ENCODE results near the gene RHOBTB1.

The RHOBTB1 gene

GRCh38 chr10:60869652-60870415, 74.2 kb downstream of the RHOBTB1 start:
- Histone ChIP-seq H3K9me3 (ENCODE audit: control insufficient read depth, insufficient read depth, low read length) (no peaks in the 10 kb centered on the region), H3K4me3 (ENCODE audit: low read depth, low read length) (no peak overlapping the region), H3K9ac (ENCODE audit: low read depth, low read length) (no peak overlapping the region), H3K4me1 (ENCODE audit: control insufficient read depth, insufficient read depth, low read length) (peaks cover 23% of the 10 kb centered on the region), H3K36me3 (ENCODE audit: control insufficient read depth, insufficient read depth, low read length) (no peaks in the 10 kb centered on the region), H3K27ac (ENCODE audit: low read depth, low read length) (peak overlapping the region; percentile 9), H3K27me3 (ENCODE audit: control insufficient read depth, insufficient read depth, low read length) (no peaks in the 10 kb centered on the region)

GRCh38 chr10:60868946-60869345, 75.0 kb downstream of the RHOBTB1 start:
- peaks cover 15% of the 10 kb centered on the region for H3K4me1 ChIP-seq (ENCODE audit: control insufficient read depth, insufficient read depth, low read length)
- H3K4me3 ChIP-seq (ENCODE audit: low read depth, low read length), result no peak overlapping the region
- no peaks in the 10 kb centered on the region for H3K36me3 ChIP-seq (ENCODE audit: control insufficient read depth, insufficient read depth, low read length)
- no peaks in the 10 kb centered on the region for H3K9me3 ChIP-seq (ENCODE audit: control insufficient read depth, insufficient read depth, low read length)
- H3K9ac ChIP-seq (ENCODE audit: low read depth, low read length), result no peak overlapping the region
- no peak overlapping the region for H3K27ac ChIP-seq (ENCODE audit: low read depth, low read length)
- H3K27me3 ChIP-seq (ENCODE audit: control insufficient read depth, insufficient read depth, low read length), result no peaks in the 10 kb centered on the region

- Histone ChIP-seq H3K4me3 (ENCODE audit: low read depth, low read length) (no peak overlapping the region), H3K36me3 (ENCODE audit: control insufficient read depth, insufficient read depth, low read length) (no peaks in the 10 kb centered on the region), H3K9ac (ENCODE audit: low read depth, low read length) (no peak overlapping the region), H3K4me1 (ENCODE audit: control insufficient read depth, insufficient read depth, low read length) (peaks cover 3% of the 10 kb centered on the region; the same call in 1 of the 2 replicates), H3K27ac (ENCODE audit: low read depth, low read length) (no peak overlapping the region), H3K27me3 (ENCODE audit: control insufficient read depth, insufficient read depth, low read length) (no peaks in the 10 kb centered on the region), H3K9me3 (ENCODE audit: control insufficient read depth, insufficient read depth, low read length) (no peaks in the 10 kb centered on the region)
Observed at GRCh38 chr10:60865198-60865783, 78.7 kb downstream of the RHOBTB1 start.

DNA sequence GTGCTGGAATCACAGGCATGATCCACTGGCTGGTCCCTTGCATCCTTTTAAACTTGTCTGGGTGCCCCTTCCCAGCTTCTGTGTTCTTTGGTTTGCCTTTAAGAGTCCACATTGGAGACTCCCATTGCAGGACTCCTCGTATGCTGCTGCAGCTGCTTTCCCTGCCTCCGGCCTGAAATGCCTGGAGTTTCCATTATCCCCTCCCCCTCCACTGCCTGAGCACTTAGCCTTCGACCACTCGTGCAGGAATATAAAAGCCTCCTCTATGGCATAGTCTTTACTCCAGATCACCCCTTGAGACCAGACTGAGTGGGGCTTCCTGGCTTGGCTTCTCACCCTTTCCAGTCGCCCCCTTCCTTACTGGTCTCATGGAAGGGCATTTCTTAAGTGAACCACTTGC, 80.2 kb downstream of the RHOBTB1 start:
- Histone ChIP-seq H3K36me3 (ENCODE audit: control insufficient read depth, insufficient read depth, low read length) (no peaks in the 10 kb centered on the region), H3K4me1 (ENCODE audit: control insufficient read depth, insufficient read depth, low read length) (no peaks in the 10 kb centered on the region), H3K27me3 (ENCODE audit: control insufficient read depth, insufficient read depth, low read length) (no peaks in the 10 kb centered on the region), H3K27ac (ENCODE audit: low read depth, low read length) (no peak overlapping the region), H3K9me3 (ENCODE audit: control insufficient read depth, insufficient read depth, low read length) (no peaks in the 10 kb centered on the region), H3K4me3 (ENCODE audit: low read depth, low read length) (no peak overlapping the region), H3K9ac (ENCODE audit: low read depth, low read length) (no peak overlapping the region)

DNA sequence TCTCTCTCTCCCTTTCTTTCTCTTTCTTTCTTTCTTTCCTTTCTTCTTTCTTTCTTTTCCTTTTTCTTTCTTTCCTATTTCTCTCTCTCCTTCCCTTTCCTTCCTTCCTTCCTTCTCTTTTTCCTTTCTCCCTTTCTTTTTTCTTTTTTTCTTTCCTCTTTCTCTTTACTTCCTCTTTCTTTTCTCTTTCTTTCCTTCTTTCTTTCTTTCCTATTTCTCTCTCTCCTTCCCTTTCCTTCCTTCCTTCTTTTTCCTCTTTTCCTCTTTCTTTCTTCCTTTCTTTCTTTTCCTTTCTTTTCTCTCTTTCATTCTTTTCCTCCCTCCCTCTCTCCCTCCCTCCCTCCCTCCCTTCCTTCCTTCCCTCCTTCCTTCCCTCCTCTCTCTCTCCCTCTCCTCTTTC, 81.5 kb downstream of the RHOBTB1 start:
- Histone ChIP-seq H3K4me3 (ENCODE audit: low read depth, low read length) (no peak overlapping the region), H3K9me3 (ENCODE audit: control insufficient read depth, insufficient read depth, low read length) (no peaks in the 10 kb centered on the region), H3K36me3 (ENCODE audit: control insufficient read depth, insufficient read depth, low read length) (no peaks in the 10 kb centered on the region), H3K9ac (ENCODE audit: low read depth, low read length) (no peak overlapping the region), H3K27ac (ENCODE audit: low read depth, low read length) (no peak overlapping the region), H3K27me3 (ENCODE audit: control insufficient read depth, insufficient read depth, low read length) (no peaks in the 10 kb centered on the region), H3K4me1 (ENCODE audit: control insufficient read depth, insufficient read depth, low read length) (no peaks in the 10 kb centered on the region)

DNA sequence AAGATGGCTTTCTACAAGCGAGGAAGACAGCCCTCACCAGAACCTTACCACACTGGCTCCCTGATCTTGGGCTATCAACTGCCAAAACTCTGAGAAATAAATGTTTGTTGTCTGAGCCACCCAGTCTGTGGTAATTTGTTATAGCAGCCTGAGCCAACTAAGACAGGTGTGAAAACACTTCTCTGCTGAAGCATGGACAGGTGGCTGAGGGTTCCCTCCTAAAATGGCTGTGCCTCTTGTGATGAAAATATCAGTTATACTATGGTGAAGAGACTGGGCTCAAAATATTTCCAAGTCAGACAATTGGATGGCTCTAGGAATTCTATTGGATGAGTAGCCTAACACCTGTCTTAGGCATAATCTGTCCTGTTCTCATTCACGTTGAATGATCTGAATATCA, 87.6 kb downstream of the RHOBTB1 start:
- H3K4me1 ChIP-seq (ENCODE audit: control insufficient read depth, insufficient read depth, low read length), result no peaks in the 10 kb centered on the region
- no peaks in the 10 kb centered on the region for H3K27me3 ChIP-seq (ENCODE audit: control insufficient read depth, insufficient read depth, low read length)
- H3K36me3 ChIP-seq (ENCODE audit: control insufficient read depth, insufficient read depth, low read length), result no peaks in the 10 kb centered on the region
- no peak overlapping the region for H3K9ac ChIP-seq (ENCODE audit: low read depth, low read length)
- no peak overlapping the region for H3K4me3 ChIP-seq (ENCODE audit: low read depth, low read length)
- no peak overlapping the region for H3K27ac ChIP-seq (ENCODE audit: low read depth, low read length)
- no peaks in the 10 kb centered on the region for H3K9me3 ChIP-seq (ENCODE audit: control insufficient read depth, insufficient read depth, low read length)

DNA sequence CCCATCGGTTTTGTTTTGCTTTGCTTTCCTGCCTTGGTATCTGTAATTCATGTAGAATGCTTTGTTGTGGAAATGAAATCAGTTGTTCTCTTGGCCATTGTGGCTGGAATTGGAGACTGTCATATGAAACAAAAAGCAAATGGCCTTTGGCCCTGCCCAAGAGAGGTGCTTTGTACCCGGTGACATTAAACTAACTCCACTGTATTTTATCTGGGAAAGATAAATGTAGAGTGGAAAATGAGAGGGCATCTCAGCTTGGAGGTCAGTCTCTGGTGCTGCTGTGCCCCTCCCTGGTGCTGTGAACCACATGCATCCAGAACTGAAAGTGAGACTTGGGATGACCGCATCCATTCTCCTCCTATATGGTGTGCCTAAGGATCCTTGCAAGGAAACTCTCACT, 90.3 kb downstream of the RHOBTB1 start:
- Histone ChIP-seq H3K27ac (ENCODE audit: low read depth, low read length) (no peak overlapping the region), H3K9me3 (ENCODE audit: control insufficient read depth, insufficient read depth, low read length) (no peaks in the 10 kb centered on the region), H3K4me1 (ENCODE audit: control insufficient read depth, insufficient read depth, low read length) (no peaks in the 10 kb centered on the region), H3K36me3 (ENCODE audit: control insufficient read depth, insufficient read depth, low read length) (no peaks in the 10 kb centered on the region), H3K4me3 (ENCODE audit: low read depth, low read length) (no peak overlapping the region), H3K9ac (ENCODE audit: low read depth, low read length) (no peak overlapping the region), H3K27me3 (ENCODE audit: control insufficient read depth, insufficient read depth, low read length) (no peaks in the 10 kb centered on the region)

DNA sequence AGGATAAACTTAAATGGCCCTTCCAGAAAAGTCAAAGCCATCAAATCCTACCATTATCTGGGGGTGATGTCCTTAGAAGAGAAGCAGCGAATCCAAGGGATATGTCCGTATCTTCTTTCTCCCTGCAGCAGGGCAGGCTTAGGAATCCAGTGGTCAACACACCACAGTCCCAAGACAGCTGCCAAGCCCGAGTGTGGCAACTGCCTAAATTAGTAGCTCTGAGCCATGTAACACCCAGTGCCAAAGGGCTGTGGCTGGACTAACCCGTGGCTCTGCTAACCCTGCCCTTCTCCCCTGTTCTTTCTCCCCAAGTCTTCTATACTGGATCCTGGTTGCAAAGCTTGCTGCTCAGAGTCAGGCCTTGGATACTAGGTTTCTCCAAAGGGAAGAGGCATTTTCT, 90.9 kb downstream of the RHOBTB1 start:
- H3K36me3 ChIP-seq (ENCODE audit: control insufficient read depth, insufficient read depth, low read length), result no peaks in the 10 kb centered on the region

DNA sequence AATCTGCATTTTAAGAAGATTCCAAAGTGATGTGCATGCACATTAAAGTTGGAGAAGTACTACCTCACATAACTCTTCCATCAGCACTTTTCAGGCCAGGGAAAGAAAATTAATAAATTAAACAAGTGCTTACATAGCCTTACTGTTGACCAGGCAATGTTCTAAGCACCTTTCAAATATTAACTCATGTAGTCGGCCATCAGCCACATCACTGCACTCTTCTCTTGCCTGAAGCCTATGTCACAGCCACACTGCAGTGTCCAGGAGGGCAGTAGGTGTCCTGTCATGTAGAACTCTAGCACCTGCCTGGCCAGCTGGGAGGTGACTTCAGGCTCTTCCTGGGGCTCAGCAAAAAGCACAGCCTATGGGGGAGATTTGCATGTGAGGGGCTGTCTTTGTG, 94.2 kb downstream of the RHOBTB1 start:
- Histone ChIP-seq H3K9me3 (ENCODE audit: control insufficient read depth, insufficient read depth, low read length) (no peaks in the 10 kb centered on the region), H3K9ac (ENCODE audit: low read depth, low read length) (no peak overlapping the region), H3K4me3 (ENCODE audit: low read depth, low read length) (no peak overlapping the region), H3K27ac (ENCODE audit: low read depth, low read length) (no peak overlapping the region), H3K4me1 (ENCODE audit: control insufficient read depth, insufficient read depth, low read length) (no peaks in the 10 kb centered on the region), H3K36me3 (ENCODE audit: control insufficient read depth, insufficient read depth, low read length) (no peaks in the 10 kb centered on the region), H3K27me3 (ENCODE audit: control insufficient read depth, insufficient read depth, low read length) (no peaks in the 10 kb centered on the region)

More for the DNA sequence above, 90.9 kb downstream of the RHOBTB1 start:
- Histone ChIP-seq H3K27me3 (ENCODE audit: control insufficient read depth, insufficient read depth, low read length) (no peaks in the 10 kb centered on the region), H3K4me1 (ENCODE audit: control insufficient read depth, insufficient read depth, low read length) (no peaks in the 10 kb centered on the region), H3K9me3 (ENCODE audit: control insufficient read depth, insufficient read depth, low read length) (no peaks in the 10 kb centered on the region), H3K9ac (ENCODE audit: low read depth, low read length) (no peak overlapping the region), H3K4me3 (ENCODE audit: low read depth, low read length) (no peak overlapping the region), H3K27ac (ENCODE audit: low read depth, low read length) (no peak overlapping the region)

GRCh38 chr10:60849217-60849616, 94.8 kb downstream of the RHOBTB1 start:
- Histone ChIP-seq H3K36me3 (ENCODE audit: control insufficient read depth, insufficient read depth, low read length) (no peaks in the 10 kb centered on the region), H3K27me3 (ENCODE audit: control insufficient read depth, insufficient read depth, low read length) (no peaks in the 10 kb centered on the region), H3K9ac (ENCODE audit: low read depth, low read length) (no peak overlapping the region), H3K9me3 (ENCODE audit: control insufficient read depth, insufficient read depth, low read length) (no peaks in the 10 kb centered on the region), H3K27ac (ENCODE audit: low read depth, low read length) (no peak overlapping the region), H3K4me1 (ENCODE audit: control insufficient read depth, insufficient read depth, low read length) (no peaks in the 10 kb centered on the region), H3K4me3 (ENCODE audit: low read depth, low read length) (no peak overlapping the region)

GRCh38 chr10:60848680-60849079, 95.3 kb downstream of the RHOBTB1 start:
- no peak overlapping the region for H3K9ac ChIP-seq (ENCODE audit: low read depth, low read length)
- no peak overlapping the region for H3K4me3 ChIP-seq (ENCODE audit: low read depth, low read length)
- H3K36me3 ChIP-seq (ENCODE audit: control insufficient read depth, insufficient read depth, low read length), result no peaks in the 10 kb centered on the region
- no peaks in the 10 kb centered on the region for H3K27me3 ChIP-seq (ENCODE audit: control insufficient read depth, insufficient read depth, low read length)
- no peaks in the 10 kb centered on the region for H3K9me3 ChIP-seq (ENCODE audit: control insufficient read depth, insufficient read depth, low read length)
- H3K4me1 ChIP-seq (ENCODE audit: control insufficient read depth, insufficient read depth, low read length), result no peaks in the 10 kb centered on the region
- no peak overlapping the region for H3K27ac ChIP-seq (ENCODE audit: low read depth, low read length)
